ENCODE measurements around the gene ANKRD24. TPM values are rescaled to one million over a fixed set of nuclear protein-coding genes. Genes with fewer than 3 reads are reported as not detected.

Gene ANKRD24
- total and polyA plus RNA-seq, 2 of the 13 experiments (the other 11 are each of a cell fraction or from before 2014, with no cell fraction given), result 0.13 to 0.24 TPM

DNA sequence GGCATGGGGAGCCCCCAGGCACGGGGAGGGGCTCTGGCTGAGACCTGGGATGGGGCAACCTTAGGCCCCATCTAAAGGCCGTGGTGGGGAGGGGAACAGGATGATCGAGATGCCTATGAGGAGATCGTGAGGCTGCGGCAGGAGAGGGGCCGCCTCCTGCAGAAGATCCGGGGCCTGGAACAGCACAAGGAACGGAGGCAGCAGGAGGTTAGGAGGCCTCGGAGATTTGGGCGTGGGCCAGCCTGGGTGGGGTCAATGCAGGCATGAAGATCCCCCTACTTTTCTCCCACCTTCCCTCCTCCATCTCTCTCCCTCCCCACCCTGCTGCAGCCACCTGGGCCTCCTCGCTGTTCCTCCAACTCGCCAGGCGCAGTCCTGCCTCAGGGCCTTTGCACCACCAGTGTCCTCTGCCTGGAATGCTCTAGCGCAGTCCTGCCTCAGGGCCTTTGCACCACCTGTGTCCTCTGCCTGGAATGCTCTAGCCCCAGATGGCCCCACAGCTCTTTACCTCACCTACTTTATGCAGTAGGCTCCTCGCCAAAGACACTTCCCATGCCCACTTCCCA lies 27.8 kb downstream of the ANKRD24 start:
- Histone ChIP-seq H3K9ac (ENCODE audit: insufficient read depth, low read depth, low read length) (no peak overlapping the region), H2AFZ (ENCODE audit: low read length) (no peak overlapping the region), H3K36me3 (replicated peaks in 1 of 2; ENCODE audit: control insufficient read depth in 1 of 2, insufficient read depth in 2 of 2, low read length in 2 of 2) (no peaks in the 10 kb centered on the region), H3K9me3 (ENCODE audit: low read length) (no peaks in the 10 kb centered on the region), H3K27me3 (ENCODE audit: control insufficient read depth in 1 of 2, insufficient read depth in 2 of 2, low read length in 2 of 2) (peaks cover 0 to 19% of the 10 kb centered on the region in 2 experiments; a peak in 3 of 5 replicates), H3K4me1 (ENCODE audit: insufficient read depth, low read length) (peaks cover 22% of the 10 kb centered on the region), H4K20me1 (ENCODE audit: insufficient read depth, low read length) (no peaks in the 10 kb centered on the region), H3K4me3 (replicated peaks in 1 of 3; ENCODE audit: insufficient read depth in 1 of 3, low read depth in 2 of 3, low read length in 3 of 3) (no peak overlapping the region), H3K4me2 (ENCODE audit: low read depth, low read length) (no peak overlapping the region), H3K79me2 (ENCODE audit: insufficient read depth, low read length) (no peaks in the 10 kb centered on the region), H3K27ac (ENCODE audit: extremely low read length, insufficient read depth, low read length) (no peak overlapping the region)
- FAIRE-seq, result no peak
- in situ Hi-C loops (cut with HindIII; ENCODE audit: extremely low pct_ligation_motif_present, low pct_unique_long_range_greater_than_20kb), result loop anchor here (25.0 kb wide), 1 partner anchor 348 kb away; the partner anchor contains the start of gene ZFR2
- no peak for DNase-seq (ENCODE audit: low spot score)
- 0 out of 2 replicates have a peak, but pooled peaks have one; percentile 29 for TF ChIP-seq ZMYM3 (CRISPR knock-in tag; IDR thresholded peaks at IDR 0.05)
- TF ChIP-seq, protein P1, sequence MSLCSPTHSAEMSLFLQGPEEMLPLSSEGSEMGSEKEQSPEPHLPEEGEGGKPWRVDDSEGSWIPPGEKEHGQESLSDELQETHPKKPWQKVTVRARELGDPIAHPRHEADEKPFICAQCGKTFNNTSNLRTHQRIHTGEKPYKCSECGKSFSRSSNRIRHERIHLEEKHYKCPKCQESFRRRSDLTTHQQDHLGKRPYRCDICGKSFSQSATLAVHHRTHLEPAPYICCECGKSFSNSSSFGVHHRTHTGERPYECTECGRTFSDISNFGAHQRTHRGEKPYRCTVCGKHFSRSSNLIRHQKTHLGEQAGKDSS (CRISPR knock-in tag; IDR thresholded peaks at IDR 0.05; ENCODE audit: borderline replicate concordance, low read depth), result no peak
- no peak for ATAC-seq
- ChIA-PET POLR2A (no interaction called here), CTCF (ENCODE audit: low intra/inter-chr PET ratio, low total read pairs) (no interaction called here)
- BruUV-seq (replicated peaks), result no TSS peak
- WGBS (ENCODE audit: low lambda C conversion rate), result 34% methylated on average over 10 of the region's 15 CpGs
- intact Hi-C loops (cut with micrococcal nuclease; ENCODE audit: unreplicated experiment), result no loop called here

DNA sequence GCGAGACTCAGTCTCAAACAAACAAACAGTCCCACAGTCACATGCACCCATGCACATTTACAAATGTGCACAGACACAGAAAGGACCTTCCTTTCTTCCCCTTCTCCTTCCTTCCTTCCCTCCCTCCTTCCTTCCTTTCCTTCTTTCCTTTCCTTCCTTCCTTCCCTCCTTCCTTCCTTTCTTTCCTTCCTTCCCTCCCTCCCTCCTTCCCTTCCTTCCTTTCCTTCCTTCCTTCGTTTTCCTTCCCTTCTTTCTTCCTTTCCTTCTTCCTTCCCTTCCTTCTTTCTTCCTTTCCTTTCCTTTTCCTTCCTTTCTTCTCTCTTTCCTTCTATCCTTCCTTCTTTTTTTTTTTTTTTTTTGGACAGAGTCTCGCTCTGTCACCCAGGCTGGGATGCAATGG lies 30.6 kb downstream of the ANKRD24 start:
- intact Hi-C loops (cut with micrococcal nuclease; ENCODE audit: unreplicated experiment) (no loop called here), in situ Hi-C loops (cut with HindIII; ENCODE audit: extremely low pct_ligation_motif_present, low pct_unique_long_range_greater_than_20kb) (loop anchor here (25.0 kb wide), 1 partner anchor 351 kb away; the partner anchor contains the start of gene ZFR2)
- Histone ChIP-seq H3K27ac (ENCODE audit: extremely low read length, insufficient read depth, low read length) (no peak overlapping the region), H3K9me3 (ENCODE audit: low read length) (no peaks in the 10 kb centered on the region), H3K4me2 (ENCODE audit: low read depth, low read length) (no peak overlapping the region), H3K79me2 (ENCODE audit: insufficient read depth, low read length) (no peaks in the 10 kb centered on the region), H2AFZ (ENCODE audit: low read length) (no peak overlapping the region), H3K4me3 (replicated peaks in 1 of 3; ENCODE audit: insufficient read depth in 1 of 3, low read depth in 2 of 3, low read length in 3 of 3) (no peak overlapping the region), H3K4me1 (ENCODE audit: insufficient read depth, low read length) (peaks cover 23% of the 10 kb centered on the region), H3K27me3 (ENCODE audit: control insufficient read depth in 1 of 2, insufficient read depth in 2 of 2, low read length in 2 of 2) (peaks cover 0 to 19% of the 10 kb centered on the region in 2 experiments; a peak in 4 of 5 replicates), H3K36me3 (replicated peaks in 1 of 2; ENCODE audit: control insufficient read depth in 1 of 2, insufficient read depth in 2 of 2, low read length in 2 of 2) (no peaks in the 10 kb centered on the region), H3K9ac (ENCODE audit: insufficient read depth, low read depth, low read length) (no peak overlapping the region), H4K20me1 (ENCODE audit: insufficient read depth, low read length) (no peaks in the 10 kb centered on the region)
- ATAC-seq, result no peak
- BruUV-seq (replicated peaks), result no TSS peak
- no peak for FAIRE-seq
- CTCF ChIA-PET (ENCODE audit: low intra/inter-chr PET ratio, low total read pairs), result no interaction called here
- no peak for TF ChIP-seq RFXANK (CRISPR knock-in tag; IDR thresholded peaks at IDR 0.05)
- no peak for TF ChIP-seq ZKSCAN1 (IDR thresholded peaks at IDR 0.05; ENCODE audit: low read length)
- no peak for TF ChIP-seq ZIK1 (CRISPR knock-in tag; IDR thresholded peaks at IDR 0.05; ENCODE audit: borderline replicate concordance, low read depth)
- TF ChIP-seq ZNF260 (CRISPR knock-in tag; IDR thresholded peaks at IDR 0.05; ENCODE audit: borderline replicate concordance, low read depth), result no peak
- no peak for DNase-seq (ENCODE audit: low spot score)
- POLR2A ChIA-PET, result no interaction called here
- WGBS (ENCODE audit: low lambda C conversion rate), result 41% methylated on average over 3 of the region's 3 CpGs
